GM20000 (cell line): Measurements from ENCODE around the gene TBX3.

Experiments
- DNase-seq: peaks from one replicate; pipeline ENCODE4 v3.0.0; 2012; ENCODE audit warnings: low spot score
- TF ChIP-seq, protein P1 (sequence below): IDR thresholded peaks from 2 replicates; pipeline ENCODE4 v1.5.1; 2012; ENCODE audit warnings: mild to moderate bottlenecking, control low read depth; ENCODE audit errors: extremely low read depth, missing control alignments

Gene TBX3

DNA sequence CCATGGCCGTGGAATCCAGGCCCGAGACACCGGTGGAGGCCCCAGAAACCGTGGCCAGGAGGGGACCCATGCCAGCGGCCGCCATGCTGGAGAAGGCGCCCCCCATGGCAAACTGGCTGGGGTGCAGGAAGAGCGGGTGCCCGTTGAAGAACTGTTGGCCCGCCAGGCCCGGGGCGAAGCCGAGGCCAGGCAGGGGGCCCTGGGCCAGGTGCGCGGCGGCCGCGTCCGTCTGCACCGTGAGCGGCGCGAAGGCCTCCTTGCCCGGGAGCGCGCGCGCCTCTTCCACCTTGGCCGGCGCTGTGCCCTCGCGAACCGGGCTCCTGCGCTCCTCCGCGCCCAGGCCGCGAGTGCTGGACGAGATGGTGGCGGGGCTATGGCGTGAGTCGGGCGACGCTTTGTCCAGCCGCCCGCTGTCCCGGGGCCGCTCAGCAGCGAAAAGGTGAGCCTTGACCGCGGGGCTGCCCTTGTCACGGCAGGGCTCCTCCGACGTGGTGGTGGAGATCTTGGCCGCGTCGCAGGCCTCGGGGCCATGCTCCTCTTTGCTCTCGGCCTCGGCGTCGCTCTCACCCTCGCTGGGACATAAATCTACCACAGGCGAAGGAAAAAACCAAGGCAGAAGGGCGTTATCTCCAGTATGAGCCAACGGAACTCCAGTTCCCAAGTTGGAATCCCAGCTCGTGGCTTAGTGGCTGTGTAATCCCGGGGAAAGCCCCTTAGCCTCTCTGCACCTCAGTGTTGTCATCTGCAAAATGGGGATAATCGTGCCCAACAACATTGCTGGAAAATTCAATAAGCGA is 9.5 kb downstream of the TBX3 start:
- TF ChIP-seq, protein P1, sequence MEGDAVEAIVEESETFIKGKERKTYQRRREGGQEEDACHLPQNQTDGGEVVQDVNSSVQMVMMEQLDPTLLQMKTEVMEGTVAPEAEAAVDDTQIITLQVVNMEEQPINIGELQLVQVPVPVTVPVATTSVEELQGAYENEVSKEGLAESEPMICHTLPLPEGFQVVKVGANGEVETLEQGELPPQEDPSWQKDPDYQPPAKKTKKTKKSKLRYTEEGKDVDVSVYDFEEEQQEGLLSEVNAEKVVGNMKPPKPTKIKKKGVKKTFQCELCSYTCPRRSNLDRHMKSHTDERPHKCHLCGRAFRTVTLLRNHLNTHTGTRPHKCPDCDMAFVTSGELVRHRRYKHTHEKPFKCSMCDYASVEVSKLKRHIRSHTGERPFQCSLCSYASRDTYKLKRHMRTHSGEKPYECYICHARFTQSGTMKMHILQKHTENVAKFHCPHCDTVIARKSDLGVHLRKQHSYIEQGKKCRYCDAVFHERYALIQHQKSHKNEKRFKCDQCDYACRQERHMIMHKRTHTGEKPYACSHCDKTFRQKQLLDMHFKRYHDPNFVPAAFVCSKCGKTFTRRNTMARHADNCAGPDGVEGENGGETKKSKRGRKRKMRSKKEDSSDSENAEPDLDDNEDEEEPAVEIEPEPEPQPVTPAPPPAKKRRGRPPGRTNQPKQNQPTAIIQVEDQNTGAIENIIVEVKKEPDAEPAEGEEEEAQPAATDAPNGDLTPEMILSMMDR, result no peak
- DNase-seq, result no peak

GRCh38 chr12:114673901-114674250 is 10.1 kb downstream of the TBX3 start:
- TF ChIP-seq, protein P1, result no peak

GRCh38 chr12:114673169-114673833 is 10.7 kb downstream of the TBX3 start:
- TF ChIP-seq, protein P1, result no peak
- no peak for DNase-seq

More at GRCh38 chr12:114673901-114674250, 10.1 kb downstream of the TBX3 start:
- no peak for DNase-seq

DNA sequence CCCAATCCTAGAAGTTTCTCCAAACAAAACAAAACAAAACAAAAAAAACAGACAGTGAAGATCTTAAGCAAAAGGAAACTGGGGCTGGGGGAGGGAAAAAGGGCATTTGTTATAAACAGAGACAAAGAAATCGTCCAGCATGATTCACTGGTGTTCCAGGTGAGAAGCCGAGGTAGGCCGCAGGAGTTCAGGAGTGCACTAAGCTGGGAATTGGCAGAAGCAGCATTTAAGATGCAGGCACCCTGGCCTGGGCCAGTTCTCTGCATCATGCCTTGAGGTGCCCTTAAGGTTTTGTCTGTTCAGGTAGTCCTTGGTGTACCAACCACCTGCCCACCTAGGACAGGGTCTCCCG is 11.2 kb downstream of the TBX3 start:
- TF ChIP-seq, protein P1, result no peak
- DNase-seq, result no peak

- TF ChIP-seq, protein P1, result no peak
- DNase-seq, result no peak
These were observed 12.2 kb downstream of the TBX3 start for GRCh38 chr12:114671443-114672411.

GRCh38 chr12:114671066-114671442 is 12.9 kb downstream of the TBX3 start:
- no peak for DNase-seq
- TF ChIP-seq, protein P1, result no peak
